OCI-LY1 (cell line): ENCODE results near the gene MACROD2.

ENCODE experiments used
- H2AFZ ChIP-seq: fragments of 200-600 bp; sonication (generic), shearing (Covaris generic); 2 replicates; pipeline ENCODE4 v1.6.0; 2014; ENCODE audit warnings: antibody characterized with exemption, mild to moderate bottlenecking, low read length
- H3F3A ChIP-seq: fragments of 200-600 bp; sonication (generic), shearing (Covaris generic); 2 replicates; pipeline ENCODE4 v1.6.0; 2014; ENCODE audit warnings: mild to moderate bottlenecking, antibody characterized with exemption, low read length, moderate library complexity; ENCODE audit not compliant: insufficient read depth
- H3K27ac ChIP-seq: fragments of 200-600 bp; sonication (generic); 2 replicates; pipeline ENCODE4 v1.5.1; 2014; ENCODE audit warnings: low read length, mixed run types, mild to moderate bottlenecking, low read depth; ENCODE audit not compliant: poor library complexity, severe bottlenecking
- H3K27me3 ChIP-seq: fragments of 200-600 bp; sonication (generic); 2 replicates; pipeline ENCODE4 v1.6.0; 2014; ENCODE audit warnings: antibody characterized with exemption, mild to moderate bottlenecking, low read length, moderate library complexity; ENCODE audit not compliant: insufficient read depth
- H3K36me3 ChIP-seq: fragments of 200-600 bp; sonication (generic); 2 replicates; pipeline ENCODE4 v1.6.1; 2014; ENCODE audit warnings: mild to moderate bottlenecking, antibody characterized with exemption, low read length, moderate library complexity, mixed read lengths; ENCODE audit not compliant: insufficient read depth
- H3K4me1 ChIP-seq: fragments of 200-600 bp; sonication (generic); 2 replicates; pipeline ENCODE4 v1.5.1; 2014; ENCODE audit warnings: mild to moderate bottlenecking, low read length, moderate library complexity; ENCODE audit not compliant: insufficient read depth, severe bottlenecking
- H3K4me2 ChIP-seq: fragments of 200-600 bp; sonication (generic), shearing (Covaris generic); 2 replicates; pipeline ENCODE4 v1.6.1; 2014; ENCODE audit warnings: low read length
- H3K4me3 ChIP-seq: fragments of 200-600 bp; sonication (generic); 2 replicates; pipeline ENCODE4 v1.5.1; 2014; ENCODE audit warnings: low read length, low read depth, mild to moderate bottlenecking, mixed read lengths; ENCODE audit not compliant: poor library complexity, severe bottlenecking
- H3K79me2 ChIP-seq: fragments of 200-600 bp; shearing (Covaris generic); 2 replicates; pipeline ENCODE4 v1.6.1; 2016; ENCODE audit warnings: mixed run types, low read length, mixed read lengths; ENCODE audit not compliant: insufficient read depth
- H3K9ac ChIP-seq: fragments of 200-600 bp; sonication (generic), shearing (Covaris generic); 2 replicates; pipeline ENCODE4 v1.6.1; 2014; ENCODE audit warnings: mild to moderate bottlenecking, low read length, mixed read lengths
- H3K9me2 ChIP-seq: fragments of 200-600 bp; sonication (generic), shearing (Covaris generic); 2 replicates; pipeline ENCODE4 v1.6.1; 2014; ENCODE audit warnings: low read depth, mild to moderate bottlenecking, low read length, mixed read lengths
- H3K9me3 ChIP-seq: fragments of 200-600 bp; shearing (Covaris generic); 2 replicates; pipeline ENCODE4 v1.6.1; 2014; ENCODE audit warnings: low read length, mixed read lengths
- H4K20me1 ChIP-seq: fragments of 200-600 bp; sonication (generic), shearing (Covaris generic); 2 replicates; pipeline ENCODE4 v1.6.0; 2016; ENCODE audit warnings: mild to moderate bottlenecking, low read length; ENCODE audit not compliant: insufficient read depth
- EZH2 ChIP-seq: fragments of 200-600 bp; sonication (generic), shearing (Covaris generic); IDR thresholded peaks from 2 replicates; pipeline ENCODE4 v1.8.0; 2017; ENCODE audit warnings: borderline replicate concordance, mixed run types, mild to moderate bottlenecking, antibody characterized with exemption, low read length, moderate library complexity, mixed read lengths
- TF ChIP-seq, protein P1 (sequence below): fragments of 200-600 bp; sonication (generic), shearing (Covaris generic); IDR thresholded peaks from 2 replicates; pipeline ENCODE4 v1.5.1; 2017; ENCODE audit warnings: mild to moderate bottlenecking, antibody characterized with exemption, low read length, moderate library complexity, mixed read lengths

Gene MACROD2

DNA sequence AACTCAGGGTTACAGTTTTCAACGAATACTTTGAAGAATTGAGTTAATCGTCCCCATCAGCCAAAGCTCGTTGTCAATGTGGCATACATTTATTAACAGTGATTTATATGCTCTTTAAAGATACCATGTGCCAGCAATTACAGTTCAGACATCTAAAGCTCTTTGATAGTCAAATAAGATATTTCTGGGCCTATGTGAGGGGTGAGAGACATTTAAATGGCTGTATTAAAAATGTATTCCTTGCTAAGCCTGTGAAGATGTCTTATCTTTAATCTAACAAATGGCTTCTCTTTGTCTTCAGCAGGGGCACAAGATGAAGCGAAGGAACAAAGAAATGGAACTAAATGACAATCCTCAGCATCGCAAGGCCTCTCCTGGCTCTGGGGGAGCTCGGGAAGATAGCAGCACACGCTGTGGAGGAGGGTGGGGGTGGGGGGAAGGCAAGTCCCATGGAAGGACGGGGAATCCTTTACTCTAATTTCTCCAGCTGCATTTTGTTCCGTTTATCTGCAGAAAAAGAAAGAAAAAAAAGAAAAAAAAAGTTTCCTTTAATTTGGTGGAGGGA is 2054.3 kb downstream of the MACROD2 start:
- Histone ChIP-seq H3K4me3 (no peak overlapping the region), H4K20me1 (no peaks in the 10 kb centered on the region), H2AFZ (no peak overlapping the region), H3K9me2 (no peaks in the 10 kb centered on the region), H3K4me2 (no peak overlapping the region), H3K27me3 (no peaks in the 10 kb centered on the region), H3K9me3 (no peaks in the 10 kb centered on the region), H3K27ac (no peak overlapping the region), H3K79me2 (no peaks in the 10 kb centered on the region), H3K36me3 (no peaks in the 10 kb centered on the region), H3K4me1 (no peaks in the 10 kb centered on the region), H3F3A (no peaks in the 10 kb centered on the region), H3K9ac (no peak overlapping the region)
- TF ChIP-seq EZH2: no peak
- TF ChIP-seq, protein P1, sequence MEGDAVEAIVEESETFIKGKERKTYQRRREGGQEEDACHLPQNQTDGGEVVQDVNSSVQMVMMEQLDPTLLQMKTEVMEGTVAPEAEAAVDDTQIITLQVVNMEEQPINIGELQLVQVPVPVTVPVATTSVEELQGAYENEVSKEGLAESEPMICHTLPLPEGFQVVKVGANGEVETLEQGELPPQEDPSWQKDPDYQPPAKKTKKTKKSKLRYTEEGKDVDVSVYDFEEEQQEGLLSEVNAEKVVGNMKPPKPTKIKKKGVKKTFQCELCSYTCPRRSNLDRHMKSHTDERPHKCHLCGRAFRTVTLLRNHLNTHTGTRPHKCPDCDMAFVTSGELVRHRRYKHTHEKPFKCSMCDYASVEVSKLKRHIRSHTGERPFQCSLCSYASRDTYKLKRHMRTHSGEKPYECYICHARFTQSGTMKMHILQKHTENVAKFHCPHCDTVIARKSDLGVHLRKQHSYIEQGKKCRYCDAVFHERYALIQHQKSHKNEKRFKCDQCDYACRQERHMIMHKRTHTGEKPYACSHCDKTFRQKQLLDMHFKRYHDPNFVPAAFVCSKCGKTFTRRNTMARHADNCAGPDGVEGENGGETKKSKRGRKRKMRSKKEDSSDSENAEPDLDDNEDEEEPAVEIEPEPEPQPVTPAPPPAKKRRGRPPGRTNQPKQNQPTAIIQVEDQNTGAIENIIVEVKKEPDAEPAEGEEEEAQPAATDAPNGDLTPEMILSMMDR: no peak

DNA sequence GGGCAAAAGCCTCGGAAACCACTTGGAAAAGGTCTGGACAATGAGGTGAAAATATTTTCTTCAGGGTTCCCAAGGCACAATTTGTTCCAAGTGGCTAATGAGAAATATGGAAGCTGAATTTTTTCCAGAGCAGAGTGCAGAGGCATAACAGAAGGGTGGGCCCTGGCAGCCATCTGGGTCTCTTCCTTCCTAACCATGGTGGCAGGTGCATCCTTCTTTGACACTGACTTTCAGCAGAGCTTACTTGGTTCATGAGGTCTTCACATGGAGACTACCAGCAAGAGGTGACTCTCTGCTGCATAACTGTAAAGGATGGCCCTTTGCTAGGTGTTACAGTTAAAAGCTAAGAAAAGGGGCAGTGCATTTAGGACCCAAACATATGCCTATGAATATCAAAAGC is 2055.1 kb downstream of the MACROD2 start:
- H3K27me3 ChIP-seq: no peaks in the 10 kb centered on the region
- no peak overlapping the region for H3K9ac ChIP-seq
- H2AFZ ChIP-seq: no peak overlapping the region
- H3K4me2 ChIP-seq: no peak overlapping the region
- no peaks in the 10 kb centered on the region for H3K9me2 ChIP-seq
- no peaks in the 10 kb centered on the region for H4K20me1 ChIP-seq
- H3F3A ChIP-seq: no peaks in the 10 kb centered on the region
- no peak overlapping the region for H3K27ac ChIP-seq
- no peaks in the 10 kb centered on the region for H3K4me1 ChIP-seq
- no peaks in the 10 kb centered on the region for H3K36me3 ChIP-seq
- TF ChIP-seq, protein P1: no peak
- no peak for TF ChIP-seq EZH2
- H3K9me3 ChIP-seq: no peaks in the 10 kb centered on the region
- no peaks in the 10 kb centered on the region for H3K79me2 ChIP-seq
- no peak overlapping the region for H3K4me3 ChIP-seq

DNA sequence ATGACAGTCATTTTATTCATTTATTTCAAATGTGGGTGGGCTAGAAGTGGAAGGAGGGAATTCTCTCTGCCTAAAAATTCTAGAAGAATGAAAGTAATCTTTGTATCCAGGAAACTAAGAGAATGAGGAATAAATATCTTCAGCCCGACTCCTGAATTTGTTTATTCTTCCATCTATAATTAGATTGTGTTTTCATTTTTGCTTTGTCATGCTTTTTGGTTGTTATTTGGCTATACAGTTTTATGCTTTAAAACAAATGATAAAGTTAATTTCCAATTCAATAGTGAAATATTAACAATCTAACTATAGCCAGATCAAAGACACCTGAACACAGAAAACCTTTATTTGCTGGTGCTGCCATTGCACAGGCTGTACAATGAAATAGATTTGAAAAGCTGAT is 2056.7 kb downstream of the MACROD2 start:
- Histone ChIP-seq H3K9ac (no peak overlapping the region), H3K27me3 (no peaks in the 10 kb centered on the region), H3K36me3 (no peaks in the 10 kb centered on the region), H4K20me1 (no peaks in the 10 kb centered on the region), H3K27ac (no peak overlapping the region), H3K9me2 (no peaks in the 10 kb centered on the region), H3K4me2 (no peak overlapping the region), H2AFZ (no peak overlapping the region), H3K4me1 (no peaks in the 10 kb centered on the region), H3K79me2 (no peaks in the 10 kb centered on the region), H3F3A (no peaks in the 10 kb centered on the region), H3K9me3 (no peaks in the 10 kb centered on the region), H3K4me3 (no peak overlapping the region)
- no peak for TF ChIP-seq EZH2
- TF ChIP-seq, protein P1: no peak
